Loucy (cell line): ENCODE data around the gene CAPN7.
"Not testable (repeated sequence)": the region's sequence is repeated elsewhere in the genome, so short reads cannot be mapped to it uniquely, and the experiment has no call there.

Experiments used
- H2AFZ ChIP-seq: fragments of 200-600 bp; sonication (generic); 2 replicates; pipeline ENCODE4 v1.6.0; 2016; ENCODE audit warnings: antibody characterized with exemption, mild to moderate bottlenecking, low read length, moderate library complexity
- H3F3A ChIP-seq: fragments of 200-600 bp; 2 replicates; pipeline ENCODE4 v1.6.0; 2016; ENCODE audit warnings: antibody characterized with exemption, low read depth, mild to moderate bottlenecking
- H3K27me3 ChIP-seq: fragments of 200-600 bp; sonication (generic); 2 replicates; pipeline ENCODE4 v1.6.1; 2014; ENCODE audit warnings: low read length, mild to moderate bottlenecking; ENCODE audit not compliant: insufficient read depth, poor library complexity, severe bottlenecking
- H3K36me3 ChIP-seq: fragments of 200-600 bp; sonication (generic); 2 replicates; pipeline ENCODE4 v1.6.1; 2016; ENCODE audit warnings: low read length; ENCODE audit not compliant: insufficient read depth
- H3K4me1 ChIP-seq: fragments of 200-600 bp; sonication (generic); 2 replicates; pipeline ENCODE4 v1.5.1; 2014; ENCODE audit warnings: low read length, mild to moderate bottlenecking; ENCODE audit not compliant: insufficient read depth, poor library complexity, severe bottlenecking
- H3K4me2 ChIP-seq: fragments of 200-600 bp; sonication (generic); 2 replicates; pipeline ENCODE4 v1.6.0; 2014; ENCODE audit warnings: antibody characterized with exemption, low read length, low read depth, mild to moderate bottlenecking; ENCODE audit not compliant: poor library complexity, severe bottlenecking
- H3K4me3 ChIP-seq: fragments of 200-600 bp; sonication (generic); 2 replicates; pipeline ENCODE4 v1.5.1; 2014; ENCODE audit warnings: low read length, mild to moderate bottlenecking, mixed read lengths; ENCODE audit not compliant: poor library complexity, severe bottlenecking
- H3K79me2 ChIP-seq: fragments of 200-600 bp; sonication (generic); 2 replicates; pipeline ENCODE4 v1.6.1; 2014; ENCODE audit warnings: low read length; ENCODE audit not compliant: insufficient read depth
- H3K9ac ChIP-seq: fragments of 200-600 bp; sonication (generic); 2 replicates; pipeline ENCODE4 v1.6.0; 2014; ENCODE audit warnings: mild to moderate bottlenecking, low read depth, low read length, moderate library complexity; ENCODE audit not compliant: poor library complexity, severe bottlenecking
- H3K9me2 ChIP-seq: fragments of 200-600 bp; sonication (generic); replicated peaks from 2 replicates; pipeline ENCODE4 v1.6.1; 2016; ENCODE audit warnings: low read depth, low read length, mixed read lengths
- H3K9me3 ChIP-seq: fragments of 200-600 bp; sonication (generic); 2 replicates; pipeline ENCODE4 v1.6.1; 2014; ENCODE audit warnings: mild to moderate bottlenecking, antibody characterized with exemption, low read length, low read depth; ENCODE audit not compliant: insufficient read depth
- H4K20me1 ChIP-seq: fragments of 200-600 bp; sonication (generic); 2 replicates; pipeline ENCODE4 v1.6.0; 2014; ENCODE audit warnings: antibody characterized with exemption, low read length, mild to moderate bottlenecking; ENCODE audit not compliant: insufficient read depth, poor library complexity, severe bottlenecking
- EZH2phosphoT487 ChIP-seq: fragments of 200-600 bp; IDR thresholded peaks from 2 replicates; pipeline ENCODE4 v1.6.1; 2018; ENCODE audit warnings: antibody characterized with exemption, mild to moderate bottlenecking, moderate library complexity, borderline replicate concordance
- TF ChIP-seq, protein P1 (sequence below): fragments of 200-600 bp; sonication (generic); conservative IDR thresholded peaks from 2 replicates; pipeline ENCODE4 v1.5.1; 2014; ENCODE audit warnings: mild to moderate bottlenecking, antibody characterized with exemption, low read length

CAPN7 gene

GRCh38 chr3:15185404-15185803, 20.6 kb upstream of the CAPN7 start:
- Histone ChIP-seq H3K4me2 (no peak overlapping the region), H3K9me3 (no peaks in the 10 kb centered on the region), H3K4me3 (no peak overlapping the region), H3F3A (no peaks in the 10 kb centered on the region), H4K20me1 (no peaks in the 10 kb centered on the region), H3K36me3 (no peaks in the 10 kb centered on the region), H2AFZ (no peak overlapping the region), H3K9ac (no peak overlapping the region), H3K9me2 (no peaks in the 10 kb centered on the region), H3K27me3 (no peaks in the 10 kb centered on the region), H3K79me2 (no peaks in the 10 kb centered on the region), H3K4me1 (no peaks in the 10 kb centered on the region)
- no peak for TF ChIP-seq EZH2phosphoT487
- TF ChIP-seq, protein P1, sequence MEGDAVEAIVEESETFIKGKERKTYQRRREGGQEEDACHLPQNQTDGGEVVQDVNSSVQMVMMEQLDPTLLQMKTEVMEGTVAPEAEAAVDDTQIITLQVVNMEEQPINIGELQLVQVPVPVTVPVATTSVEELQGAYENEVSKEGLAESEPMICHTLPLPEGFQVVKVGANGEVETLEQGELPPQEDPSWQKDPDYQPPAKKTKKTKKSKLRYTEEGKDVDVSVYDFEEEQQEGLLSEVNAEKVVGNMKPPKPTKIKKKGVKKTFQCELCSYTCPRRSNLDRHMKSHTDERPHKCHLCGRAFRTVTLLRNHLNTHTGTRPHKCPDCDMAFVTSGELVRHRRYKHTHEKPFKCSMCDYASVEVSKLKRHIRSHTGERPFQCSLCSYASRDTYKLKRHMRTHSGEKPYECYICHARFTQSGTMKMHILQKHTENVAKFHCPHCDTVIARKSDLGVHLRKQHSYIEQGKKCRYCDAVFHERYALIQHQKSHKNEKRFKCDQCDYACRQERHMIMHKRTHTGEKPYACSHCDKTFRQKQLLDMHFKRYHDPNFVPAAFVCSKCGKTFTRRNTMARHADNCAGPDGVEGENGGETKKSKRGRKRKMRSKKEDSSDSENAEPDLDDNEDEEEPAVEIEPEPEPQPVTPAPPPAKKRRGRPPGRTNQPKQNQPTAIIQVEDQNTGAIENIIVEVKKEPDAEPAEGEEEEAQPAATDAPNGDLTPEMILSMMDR: no peak

GRCh38 chr3:15186101-15186476, 20.0 kb upstream of the CAPN7 start:
- Histone ChIP-seq H3K9me3 (no peaks in the 10 kb centered on the region), H3K27me3 (no peaks in the 10 kb centered on the region), H3F3A (no peaks in the 10 kb centered on the region), H3K9ac (no peak overlapping the region), H2AFZ (no peak overlapping the region), H4K20me1 (no peaks in the 10 kb centered on the region), H3K9me2 (no peaks in the 10 kb centered on the region), H3K4me3 (no peak overlapping the region), H3K4me1 (no peaks in the 10 kb centered on the region), H3K36me3 (no peaks in the 10 kb centered on the region), H3K79me2 (no peaks in the 10 kb centered on the region), H3K4me2 (no peak overlapping the region)
- TF ChIP-seq, protein P1: no peak
- TF ChIP-seq EZH2phosphoT487: no peak

DNA sequence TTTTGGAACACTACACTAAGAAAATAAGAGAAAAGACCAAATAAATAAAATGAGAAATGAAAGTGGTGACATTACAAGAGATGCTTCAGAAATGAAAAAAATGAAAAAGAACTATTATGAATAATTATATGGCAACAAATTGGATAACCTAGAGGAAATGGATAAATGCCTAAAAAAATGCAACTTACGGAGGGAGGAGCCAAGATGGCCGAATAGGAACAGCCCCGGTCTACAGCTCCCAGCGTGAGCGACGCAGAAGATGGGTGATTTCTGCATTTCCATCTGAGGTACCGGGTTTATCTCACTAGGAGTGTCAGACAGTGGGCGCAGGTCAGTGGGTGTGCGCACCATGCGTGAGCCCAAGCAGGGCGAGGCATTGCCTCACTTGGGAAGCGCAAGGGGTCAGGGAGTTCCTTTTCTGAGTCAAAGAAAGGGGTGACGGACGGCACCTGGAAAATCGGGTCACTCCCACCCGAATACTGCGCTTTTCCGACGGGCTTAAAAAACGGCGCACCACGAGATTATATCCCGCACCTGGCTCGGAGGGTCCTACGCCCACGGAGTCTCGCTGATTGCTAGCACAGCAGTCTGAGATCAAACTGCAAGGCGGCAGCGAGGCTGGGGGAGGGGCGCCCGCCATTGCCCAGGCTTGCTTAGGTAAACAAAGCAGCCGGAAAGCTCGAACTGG, 19.4 kb upstream of the CAPN7 start:
- H3K4me3 ChIP-seq, H3K9ac ChIP-seq, H3K9me2 ChIP-seq, H3K4me1 ChIP-seq, H2AFZ ChIP-seq, H3K9me3 ChIP-seq, H3K4me2 ChIP-seq, H3K36me3 ChIP-seq, H3K27me3 ChIP-seq, H3F3A ChIP-seq, H4K20me1 ChIP-seq, H3K79me2 ChIP-seq: not testable (repeated sequence)

DNA sequence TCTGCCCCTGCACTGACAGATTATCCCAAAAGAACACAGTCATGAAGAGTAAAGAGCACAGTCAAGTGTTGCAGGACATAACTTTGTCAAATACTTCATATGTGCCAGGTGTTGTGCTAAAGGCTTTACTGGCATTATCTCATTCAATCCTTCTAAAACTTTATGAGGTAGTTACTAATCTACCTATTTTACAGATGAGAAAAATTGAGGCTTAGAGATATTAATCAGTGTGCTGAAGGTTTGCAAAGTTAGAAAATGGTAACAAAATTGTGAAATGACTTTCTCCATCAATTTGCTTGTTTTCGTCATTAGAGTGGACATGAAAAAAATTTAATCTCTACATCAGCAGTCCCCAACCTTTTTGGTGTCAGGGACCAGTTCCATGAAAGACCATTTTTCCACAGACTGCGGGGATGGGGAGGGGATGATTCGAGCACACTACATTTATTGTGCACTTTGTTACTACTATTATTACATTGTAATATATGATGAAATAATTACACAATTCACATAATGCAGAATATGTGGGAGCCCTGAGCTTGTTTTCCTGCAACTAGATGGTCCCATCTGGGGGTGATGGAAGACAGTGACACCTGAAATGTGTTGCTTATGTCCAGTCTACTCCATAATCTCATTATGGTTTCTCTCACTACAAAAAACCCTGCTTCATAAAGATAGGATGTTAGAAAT, 8.6 kb upstream of the CAPN7 start:
- TF ChIP-seq, protein P1: no peak
- no peak for TF ChIP-seq EZH2phosphoT487
- no peak overlapping the region for H2AFZ ChIP-seq

More for the DNA sequence above, 8.6 kb upstream of the CAPN7 start:
- no peaks in the 10 kb centered on the region for H3K9me2 ChIP-seq
- H3K4me2 ChIP-seq: no peak overlapping the region
- no peaks in the 10 kb centered on the region for H3K9me3 ChIP-seq
- H3F3A ChIP-seq: no peaks in the 10 kb centered on the region
- no peaks in the 10 kb centered on the region for H3K36me3 ChIP-seq
- no peak overlapping the region for H3K9ac ChIP-seq
- no peaks in the 10 kb centered on the region for H3K27me3 ChIP-seq
- no peaks in the 10 kb centered on the region for H4K20me1 ChIP-seq
- H3K4me1 ChIP-seq: no peaks in the 10 kb centered on the region
- no peaks in the 10 kb centered on the region for H3K79me2 ChIP-seq
- H3K4me3 ChIP-seq: no peak overlapping the region
